OCI-LY1 (cell line): Measurements from ENCODE around the gene SACM1L.

Experiments used
- H2AFZ ChIP-seq: fragments of 200-600 bp; sonication (generic), shearing (Covaris generic); 2 replicates; pipeline ENCODE4 v1.6.0; 2014; ENCODE audit warnings: antibody characterized with exemption, mild to moderate bottlenecking, low read length
- H3F3A ChIP-seq: fragments of 200-600 bp; sonication (generic), shearing (Covaris generic); 2 replicates; pipeline ENCODE4 v1.6.0; 2014; ENCODE audit warnings: mild to moderate bottlenecking, antibody characterized with exemption, low read length, moderate library complexity; ENCODE audit not compliant: insufficient read depth
- H3K27ac ChIP-seq: fragments of 200-600 bp; sonication (generic); 2 replicates; pipeline ENCODE4 v1.5.1; 2014; ENCODE audit warnings: low read length, mixed run types, mild to moderate bottlenecking, low read depth; ENCODE audit not compliant: poor library complexity, severe bottlenecking
- H3K27me3 ChIP-seq: fragments of 200-600 bp; sonication (generic); 2 replicates; pipeline ENCODE4 v1.6.0; 2014; ENCODE audit warnings: antibody characterized with exemption, mild to moderate bottlenecking, low read length, moderate library complexity; ENCODE audit not compliant: insufficient read depth
- H3K36me3 ChIP-seq: fragments of 200-600 bp; sonication (generic); 2 replicates; pipeline ENCODE4 v1.6.1; 2014; ENCODE audit warnings: mild to moderate bottlenecking, antibody characterized with exemption, low read length, moderate library complexity, mixed read lengths; ENCODE audit not compliant: insufficient read depth
- H3K4me1 ChIP-seq: fragments of 200-600 bp; sonication (generic); 2 replicates; pipeline ENCODE4 v1.5.1; 2014; ENCODE audit warnings: mild to moderate bottlenecking, low read length, moderate library complexity; ENCODE audit not compliant: insufficient read depth, severe bottlenecking
- H3K4me2 ChIP-seq: fragments of 200-600 bp; sonication (generic), shearing (Covaris generic); 2 replicates; pipeline ENCODE4 v1.6.1; 2014; ENCODE audit warnings: low read length
- H3K4me3 ChIP-seq: fragments of 200-600 bp; sonication (generic); 2 replicates; pipeline ENCODE4 v1.5.1; 2014; ENCODE audit warnings: low read length, low read depth, mild to moderate bottlenecking, mixed read lengths; ENCODE audit not compliant: poor library complexity, severe bottlenecking
- H3K79me2 ChIP-seq: fragments of 200-600 bp; shearing (Covaris generic); 2 replicates; pipeline ENCODE4 v1.6.1; 2016; ENCODE audit warnings: mixed run types, low read length, mixed read lengths; ENCODE audit not compliant: insufficient read depth
- H3K9ac ChIP-seq: fragments of 200-600 bp; sonication (generic), shearing (Covaris generic); 2 replicates; pipeline ENCODE4 v1.6.1; 2014; ENCODE audit warnings: mild to moderate bottlenecking, low read length, mixed read lengths
- H3K9me2 ChIP-seq: fragments of 200-600 bp; sonication (generic), shearing (Covaris generic); 2 replicates; pipeline ENCODE4 v1.6.1; 2014; ENCODE audit warnings: low read depth, mild to moderate bottlenecking, low read length, mixed read lengths
- H3K9me3 ChIP-seq: fragments of 200-600 bp; shearing (Covaris generic); 2 replicates; pipeline ENCODE4 v1.6.1; 2014; ENCODE audit warnings: low read length, mixed read lengths
- H4K20me1 ChIP-seq: fragments of 200-600 bp; sonication (generic), shearing (Covaris generic); 2 replicates; pipeline ENCODE4 v1.6.0; 2016; ENCODE audit warnings: mild to moderate bottlenecking, low read length; ENCODE audit not compliant: insufficient read depth
- EZH2 ChIP-seq: fragments of 200-600 bp; sonication (generic), shearing (Covaris generic); IDR thresholded peaks from 2 replicates; pipeline ENCODE4 v1.8.0; 2017; ENCODE audit warnings: borderline replicate concordance, mixed run types, mild to moderate bottlenecking, antibody characterized with exemption, low read length, moderate library complexity, mixed read lengths
- TF ChIP-seq, protein P1 (sequence below): fragments of 200-600 bp; sonication (generic), shearing (Covaris generic); IDR thresholded peaks from 2 replicates; pipeline ENCODE4 v1.5.1; 2017; ENCODE audit warnings: mild to moderate bottlenecking, antibody characterized with exemption, low read length, moderate library complexity, mixed read lengths

SACM1L gene

DNA sequence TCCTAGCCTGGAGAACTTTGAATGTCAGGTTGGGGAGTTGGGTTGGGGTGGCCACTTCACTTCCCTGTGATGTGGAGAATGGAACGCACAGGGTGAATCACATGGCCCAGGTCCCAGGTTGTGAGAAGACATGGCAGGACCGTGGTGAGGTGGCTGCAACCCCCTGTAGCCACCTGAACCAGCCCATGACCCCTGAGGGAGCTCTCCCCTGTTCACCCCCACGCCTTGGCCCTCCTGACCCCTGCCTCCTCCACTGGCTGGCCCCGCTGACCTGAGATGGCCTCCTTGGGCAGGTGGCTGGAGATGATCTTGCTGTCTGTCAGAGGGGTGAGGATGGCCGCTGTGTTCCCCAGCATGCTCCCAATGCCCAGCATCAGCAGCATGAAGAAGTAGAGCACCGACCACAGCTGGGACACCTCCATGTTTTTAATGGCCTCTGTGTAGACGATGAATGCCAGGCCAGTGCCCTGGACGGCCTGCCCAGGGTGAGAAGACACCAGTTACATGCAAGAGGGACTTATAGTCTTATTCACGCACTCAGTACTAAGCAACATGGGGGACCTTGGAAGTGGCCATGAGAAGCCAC is 76.2 kb downstream of the SACM1L start:
- 0 out of 2 replicates have a peak, but pooled peaks cover 4% of the 10 kb centered on the region for H3K9me3 ChIP-seq
- no peak for TF ChIP-seq EZH2
- TF ChIP-seq, protein P1, sequence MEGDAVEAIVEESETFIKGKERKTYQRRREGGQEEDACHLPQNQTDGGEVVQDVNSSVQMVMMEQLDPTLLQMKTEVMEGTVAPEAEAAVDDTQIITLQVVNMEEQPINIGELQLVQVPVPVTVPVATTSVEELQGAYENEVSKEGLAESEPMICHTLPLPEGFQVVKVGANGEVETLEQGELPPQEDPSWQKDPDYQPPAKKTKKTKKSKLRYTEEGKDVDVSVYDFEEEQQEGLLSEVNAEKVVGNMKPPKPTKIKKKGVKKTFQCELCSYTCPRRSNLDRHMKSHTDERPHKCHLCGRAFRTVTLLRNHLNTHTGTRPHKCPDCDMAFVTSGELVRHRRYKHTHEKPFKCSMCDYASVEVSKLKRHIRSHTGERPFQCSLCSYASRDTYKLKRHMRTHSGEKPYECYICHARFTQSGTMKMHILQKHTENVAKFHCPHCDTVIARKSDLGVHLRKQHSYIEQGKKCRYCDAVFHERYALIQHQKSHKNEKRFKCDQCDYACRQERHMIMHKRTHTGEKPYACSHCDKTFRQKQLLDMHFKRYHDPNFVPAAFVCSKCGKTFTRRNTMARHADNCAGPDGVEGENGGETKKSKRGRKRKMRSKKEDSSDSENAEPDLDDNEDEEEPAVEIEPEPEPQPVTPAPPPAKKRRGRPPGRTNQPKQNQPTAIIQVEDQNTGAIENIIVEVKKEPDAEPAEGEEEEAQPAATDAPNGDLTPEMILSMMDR, result no peak
- no peaks in the 10 kb centered on the region for H3K4me1 ChIP-seq
- H3K27ac ChIP-seq, result no peak overlapping the region
- H4K20me1 ChIP-seq, result no peaks in the 10 kb centered on the region
- H3K4me2 ChIP-seq, result no peak overlapping the region
- no peak overlapping the region for H3K4me3 ChIP-seq
- H3K9ac ChIP-seq, result no peak overlapping the region
- no peaks in the 10 kb centered on the region for H3F3A ChIP-seq
- no peaks in the 10 kb centered on the region; the same call in 1 of the 2 replicates for H3K27me3 ChIP-seq
- H2AFZ ChIP-seq, result no peak overlapping the region
- no peaks in the 10 kb centered on the region for H3K79me2 ChIP-seq
- no peaks in the 10 kb centered on the region for H3K36me3 ChIP-seq
- no peaks in the 10 kb centered on the region for H3K9me2 ChIP-seq

DNA sequence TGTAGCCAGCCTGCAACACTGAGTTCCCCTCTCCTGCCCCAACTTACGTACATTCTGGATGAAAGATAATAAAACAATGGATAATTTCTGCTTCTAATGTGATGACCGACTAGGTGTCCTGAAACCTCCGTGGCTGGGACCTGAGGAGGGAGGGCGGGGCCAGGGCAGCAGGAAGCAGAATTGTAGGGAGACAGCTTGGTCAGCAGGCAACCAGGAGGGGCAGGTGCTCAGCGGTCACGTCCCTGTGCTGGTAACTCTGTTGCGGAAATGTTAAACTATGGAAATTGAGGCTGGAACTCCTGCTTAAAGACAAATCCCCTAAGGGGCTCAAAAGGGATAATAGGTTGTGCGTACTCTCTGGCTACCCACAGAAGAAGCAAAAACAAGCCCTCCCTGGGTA is 76.8 kb downstream of the SACM1L start:
- Histone ChIP-seq H3K27ac (no peak overlapping the region), H3K9me2 (no peaks in the 10 kb centered on the region), H3K4me1 (no peaks in the 10 kb centered on the region), H4K20me1 (no peaks in the 10 kb centered on the region), H3K4me2 (no peak overlapping the region), H3K4me3 (no peak overlapping the region), H3F3A (no peaks in the 10 kb centered on the region), H3K79me2 (no peaks in the 10 kb centered on the region), H2AFZ (no peak overlapping the region), H3K9me3 (0 out of 2 replicates have a peak, but pooled peaks cover 4% of the 10 kb centered on the region), H3K9ac (no peak overlapping the region), H3K27me3 (no peaks in the 10 kb centered on the region; the same call in 1 of the 2 replicates), H3K36me3 (no peaks in the 10 kb centered on the region)
- no peak for TF ChIP-seq EZH2

DNA sequence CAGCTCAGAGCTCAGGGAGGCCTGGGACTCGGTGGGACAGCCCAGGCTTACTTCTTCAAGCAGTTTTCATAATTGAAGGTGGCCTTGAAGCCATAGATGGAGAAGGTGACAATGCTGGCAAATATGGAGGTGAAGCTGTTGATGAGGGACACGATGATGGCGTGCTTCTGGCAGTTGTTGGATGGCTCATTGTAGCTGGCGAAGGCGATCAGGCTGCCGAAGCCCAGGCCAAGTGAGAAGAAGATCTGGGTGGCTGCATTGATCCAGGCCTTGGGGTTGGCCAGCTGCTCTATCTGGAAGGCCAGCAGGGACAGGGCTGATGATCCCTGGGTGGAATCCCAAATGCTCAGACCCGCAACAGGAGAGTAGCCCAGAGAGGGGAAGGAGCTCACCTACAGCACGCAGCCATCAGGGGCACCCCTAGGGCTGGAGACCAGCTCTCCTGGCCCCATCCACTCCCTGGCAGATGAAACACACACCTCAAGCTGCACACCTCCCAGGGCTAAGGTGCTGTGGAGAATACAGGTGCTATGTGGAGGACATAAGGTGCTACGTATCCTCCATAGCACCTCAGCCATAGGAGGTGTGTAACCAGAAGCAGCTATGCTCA is 82.1 kb downstream of the SACM1L start:
- Histone ChIP-seq H2AFZ (no peak overlapping the region), H3K9me2 (no peaks in the 10 kb centered on the region), H3K9ac (no peak overlapping the region), H3K4me3 (no peak overlapping the region), H3K4me1 (no peaks in the 10 kb centered on the region), H3K27me3 (no peaks in the 10 kb centered on the region; the same call in 1 of the 2 replicates), H3K36me3 (no peaks in the 10 kb centered on the region), H3K4me2 (no peak overlapping the region), H3K9me3 (0 out of 2 replicates have a peak, but pooled peaks cover 4% of the 10 kb centered on the region), H3K27ac (no peak overlapping the region), H3K79me2 (no peaks in the 10 kb centered on the region), H3F3A (no peaks in the 10 kb centered on the region), H4K20me1 (no peaks in the 10 kb centered on the region)
- TF ChIP-seq, protein P1, result no peak
- TF ChIP-seq EZH2, result no peak
